Activated gamma-delta T cell treated with anti-CD3 and anti-CD28 coated beads, Interleukin-2, amount 50 U/mL, for 16 hours (primary cell): ENCODE data around the gene ALDH18A1.
A peak's percentile ranks its signal among the peaks of the same experiment; 100 is the strongest.

Experiments
- DNase-seq: peaks from one replicate; pipeline ENCODE4 v3.0.0-alpha.2; 2020; ENCODE audit warnings: low read depth

ALDH18A1 gene

GRCh38 chr10:95579292-95579691, 77.2 kb downstream of the ALDH18A1 start:
- no peak for DNase-seq

GRCh38 chr10:95578619-95579018, 77.9 kb downstream of the ALDH18A1 start:
- no peak for DNase-seq

GRCh38 chr10:95574649-95575365, 81.7 kb downstream of the ALDH18A1 start:
- DNase-seq: no peak

GRCh38 chr10:95573964-95574604, 82.4 kb downstream of the ALDH18A1 start:
- no peak for DNase-seq

- DNase-seq: no peak
These were observed 83.0 kb downstream of the ALDH18A1 start for GRCh38 chr10:95573527-95573926.

GRCh38 chr10:95572131-95572820, 84.2 kb downstream of the ALDH18A1 start:
- DNase-seq: no peak

GRCh38 chr10:95571390-95571789, 85.1 kb downstream of the ALDH18A1 start:
- DNase-seq: no peak

GRCh38 chr10:95569368-95569767, 87.1 kb downstream of the ALDH18A1 start:
- DNase-seq: no peak

- no peak for DNase-seq
These were observed 88.4 kb downstream of the ALDH18A1 start for GRCh38 chr10:95567903-95568630.

- no peak for DNase-seq
These were observed 90.4 kb downstream of the ALDH18A1 start for GRCh38 chr10:95566136-95566535.

- DNase-seq: no peak
These were observed 91.2 kb downstream of the ALDH18A1 start for GRCh38 chr10:95565336-95565735.

- DNase-seq: no peak
These were observed 92.2 kb downstream of the ALDH18A1 start for GRCh38 chr10:95564291-95564690.

GRCh38 chr10:95562341-95562965, 94.1 kb downstream of the ALDH18A1 start:
- DNase-seq: no peak

GRCh38 chr10:95561864-95562177, 94.7 kb downstream of the ALDH18A1 start:
- no peak for DNase-seq

- DNase-seq: peak; percentile 77
These were observed 95.2 kb downstream of the ALDH18A1 start, which contains the start of gene SORBS1 for GRCh38 chr10:95561177-95561863. TSS of gene SORBS1 (minus strand) at chr10:95561371. CDS start at chr10:95441135, 120,236 bp downstream.

- DNase-seq: peak; percentile 19
These were observed 96.0 kb downstream of the ALDH18A1 start for GRCh38 chr10:95560278-95561176.

GRCh38 chr10:95559896-95560277, 96.6 kb downstream of the ALDH18A1 start:
- DNase-seq: no peak

GRCh38 chr10:95559471-95559870, 97.0 kb downstream of the ALDH18A1 start:
- no peak for DNase-seq

- DNase-seq: no peak
These were observed 97.8 kb downstream of the ALDH18A1 start for GRCh38 chr10:95558593-95559320.
